ENCODE measurements around the gene GALNT11.
"Not testable (repeated sequence)": the region's sequence is repeated elsewhere in the genome, so short reads cannot be mapped to it uniquely, and the experiment has no call there.

DNA sequence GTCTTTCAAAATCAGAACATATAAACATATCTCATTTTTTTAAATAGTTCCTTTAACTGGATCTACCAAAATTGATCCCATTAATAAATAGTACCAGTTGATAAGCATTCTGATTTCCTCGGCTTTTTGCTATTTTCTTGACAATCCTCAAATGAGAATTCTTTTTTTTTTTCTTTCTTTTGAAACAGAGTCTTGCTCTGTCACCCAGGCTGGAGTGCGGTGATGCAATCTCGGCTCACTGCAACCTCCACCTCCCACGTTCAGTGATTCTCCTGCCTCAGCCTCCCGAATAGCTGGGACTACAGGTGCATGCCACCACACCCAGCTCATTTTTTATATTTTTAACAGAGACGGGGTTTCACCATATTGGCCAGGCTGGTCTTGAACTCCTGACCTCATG lies 7.8 kb upstream of the GALNT11 start:
- TF ChIP-seq, protein P1, sequence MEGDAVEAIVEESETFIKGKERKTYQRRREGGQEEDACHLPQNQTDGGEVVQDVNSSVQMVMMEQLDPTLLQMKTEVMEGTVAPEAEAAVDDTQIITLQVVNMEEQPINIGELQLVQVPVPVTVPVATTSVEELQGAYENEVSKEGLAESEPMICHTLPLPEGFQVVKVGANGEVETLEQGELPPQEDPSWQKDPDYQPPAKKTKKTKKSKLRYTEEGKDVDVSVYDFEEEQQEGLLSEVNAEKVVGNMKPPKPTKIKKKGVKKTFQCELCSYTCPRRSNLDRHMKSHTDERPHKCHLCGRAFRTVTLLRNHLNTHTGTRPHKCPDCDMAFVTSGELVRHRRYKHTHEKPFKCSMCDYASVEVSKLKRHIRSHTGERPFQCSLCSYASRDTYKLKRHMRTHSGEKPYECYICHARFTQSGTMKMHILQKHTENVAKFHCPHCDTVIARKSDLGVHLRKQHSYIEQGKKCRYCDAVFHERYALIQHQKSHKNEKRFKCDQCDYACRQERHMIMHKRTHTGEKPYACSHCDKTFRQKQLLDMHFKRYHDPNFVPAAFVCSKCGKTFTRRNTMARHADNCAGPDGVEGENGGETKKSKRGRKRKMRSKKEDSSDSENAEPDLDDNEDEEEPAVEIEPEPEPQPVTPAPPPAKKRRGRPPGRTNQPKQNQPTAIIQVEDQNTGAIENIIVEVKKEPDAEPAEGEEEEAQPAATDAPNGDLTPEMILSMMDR (optimal IDR thresholded peaks at IDR 0.05 in 1 of 3, IDR thresholded peaks at IDR 0.05 in 1 of 3, conservative IDR thresholded peaks at IDR 0.05 in 1 of 3; ENCODE audit: extremely low read depth in 1 of 3, insufficient read depth in 2 of 3, low read length in 3 of 3) = not testable (repeated sequence)
- not testable (repeated sequence) for TF ChIP-seq EZH2 (IDR thresholded peaks at IDR 0.05; ENCODE audit: low read length)
